RWPE1 (cell line): ENCODE data around the gene KRT84.

ENCODE experiments used
- CTCF ChIA-PET: fragments of 350-600 bp; sonication (Branson Sonifier 250); formaldehyde crosslinking; extraction: SDS; loops from one replicate; lab custom pipeline; 2021; lab: Yijun Ruan, JAX
- POLR2A ChIA-PET: fragments of 400-600 bp; formaldehyde crosslinking; extraction: SDS; loops from one replicate; lab custom pipeline; 2020; ENCODE audit warnings: antibody characterized with exemption; ENCODE audit not compliant: low non-redundant PET; lab: Yijun Ruan, JAX
- DNase-seq: peaks from one replicate; pipeline ENCODE4 v3.0.0; 2012; ENCODE audit warnings: low spot score
- H3K27ac ChIP-seq: fragments of 450-650 bp; 2 replicates; pipeline ENCODE4 v1.5.1; 2017
- CTCF ChIP-seq: fragments of 450-650 bp; conservative IDR thresholded peaks from 2 replicates; pipeline ENCODE4 v1.5.1; 2017; ENCODE audit warnings: low read depth, mild to moderate bottlenecking

Gene KRT84

DNA sequence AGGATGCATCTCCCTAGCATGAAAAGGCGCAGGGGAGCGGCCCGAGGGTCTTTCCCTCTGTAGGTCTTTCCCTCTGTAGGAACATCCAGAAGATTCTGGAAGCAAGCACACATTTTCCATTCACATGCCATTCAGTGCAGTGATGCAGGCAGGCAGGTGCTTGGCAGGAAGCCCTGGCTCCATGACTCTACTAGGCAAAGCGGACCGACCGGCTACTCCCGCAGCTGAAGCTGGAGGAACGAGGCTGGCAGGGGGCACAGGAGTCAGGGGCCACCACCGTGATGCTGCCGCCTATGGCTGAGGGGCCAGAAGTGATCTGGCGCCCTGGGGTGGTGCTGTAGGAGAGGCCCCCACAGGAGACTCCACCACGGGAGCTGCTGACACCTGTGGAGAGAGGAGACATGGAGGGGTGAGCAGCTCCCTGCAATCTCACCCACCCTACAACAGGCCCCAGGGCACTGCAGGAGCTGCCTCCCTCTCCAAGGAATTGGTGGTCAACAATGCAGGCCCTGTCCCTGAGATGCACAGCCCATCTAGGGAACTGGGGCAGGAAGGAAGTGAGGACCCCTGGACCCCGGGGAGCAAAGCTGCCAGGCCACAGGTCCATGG lies 24.7 kb downstream of the KRT84 start:
- no peak for DNase-seq
- TF ChIP-seq CTCF: no peak
- POLR2A ChIA-PET: no interaction called here
- H3K27ac ChIP-seq: no peak overlapping the region
- CTCF ChIA-PET: interaction anchor here (0.5 to 1.5 kb wide), 4 partner anchors 12 to 519 kb away, joined by 3 to 8 read pairs (median 4); no protein-coding TSS in a partner anchor

DNA sequence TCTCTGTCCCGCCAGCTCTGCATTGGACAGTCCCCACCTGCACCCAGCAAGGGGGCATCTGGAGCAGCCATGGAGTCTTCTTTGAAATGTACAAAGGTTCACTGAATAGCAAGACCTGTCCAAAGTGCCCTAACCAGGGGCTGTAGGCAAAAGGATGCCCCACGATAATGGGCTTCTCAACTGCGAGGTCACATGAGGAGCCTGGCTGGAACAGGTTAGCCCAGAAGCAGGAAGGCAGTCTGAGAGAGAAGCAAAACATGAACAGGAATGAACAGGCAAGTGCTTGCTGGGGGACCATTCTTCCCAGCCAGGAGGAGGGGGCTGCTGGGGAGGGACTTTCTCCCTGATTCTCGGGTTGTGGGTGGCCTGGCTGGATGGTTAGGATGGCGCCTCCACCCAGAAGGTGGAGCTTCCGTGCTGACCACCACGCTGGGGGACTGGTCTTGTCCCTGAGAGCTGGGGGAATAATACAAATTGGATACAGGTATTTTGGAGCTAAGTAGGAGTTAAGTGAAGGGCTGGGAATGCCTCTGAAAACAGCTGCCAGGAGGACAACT lies 25.3 kb downstream of the KRT84 start:
- no peak for TF ChIP-seq CTCF
- CTCF ChIA-PET: interaction anchor here (0.5 to 1.3 kb wide), 3 partner anchors 12 to 519 kb away, joined by 3 to 4 read pairs (median 3); no protein-coding TSS in a partner anchor
- POLR2A ChIA-PET: no interaction called here
- no peak for DNase-seq
- H3K27ac ChIP-seq: no peak overlapping the region

GRCh38 chr12:52359621-52360061 lies 25.8 kb downstream of the KRT84 start:
- TF ChIP-seq CTCF: no peak
- no peak for DNase-seq
- POLR2A ChIA-PET: no interaction called here
- H3K27ac ChIP-seq: no peak overlapping the region
- CTCF ChIA-PET: interaction anchor here (0.6 to 1.1 kb wide), 2 partner anchors 13 to 520 kb away, joined by 4 read pairs; no protein-coding TSS in a partner anchor

DNA sequence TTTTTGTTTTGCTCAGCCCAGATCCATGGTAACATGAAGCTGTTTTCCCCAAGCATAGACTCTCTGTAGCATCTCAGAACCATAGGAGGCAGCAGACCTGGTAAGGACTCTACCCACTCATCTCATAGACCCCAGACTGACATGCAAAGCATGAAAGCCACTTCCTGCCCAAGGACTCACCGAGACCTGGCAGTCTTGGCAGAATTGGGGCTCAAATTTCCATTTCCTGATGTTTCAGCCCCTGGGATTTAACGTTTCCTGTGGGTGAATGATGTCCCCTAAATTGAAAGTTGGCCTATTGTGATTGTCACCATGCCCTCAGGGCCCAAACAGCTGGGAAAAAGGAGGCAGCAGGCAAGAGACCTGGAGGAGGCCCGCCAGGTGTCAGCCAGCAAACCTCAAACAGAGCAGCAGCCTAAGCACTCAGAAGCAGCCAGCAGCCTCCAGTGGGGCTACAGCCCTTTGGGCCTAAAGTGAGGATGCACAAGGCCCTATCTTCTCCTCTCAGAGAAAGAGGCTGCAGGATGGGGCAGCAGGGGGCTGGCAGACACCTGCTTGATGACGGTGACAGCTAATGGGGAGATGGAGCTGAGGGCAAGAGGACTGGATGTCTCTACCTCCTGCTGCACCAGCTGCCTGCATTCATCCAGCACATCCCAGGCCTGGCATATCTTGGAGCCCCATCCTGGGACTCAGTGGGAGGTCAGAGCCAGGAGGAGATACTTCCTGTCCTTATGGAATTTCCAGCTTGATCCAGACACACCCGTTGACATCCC lies 26.7 kb downstream of the KRT84 start:
- no peak for DNase-seq
- ChIA-PET CTCF (interaction anchor here (0.6 to 1.1 kb wide), 2 partner anchors 14 to 521 kb away, joined by 4 read pairs; no protein-coding TSS in a partner anchor), POLR2A (no interaction called here)
- TF ChIP-seq CTCF: no peak
- H3K27ac ChIP-seq: no peak overlapping the region

- ChIA-PET POLR2A (no interaction called here), CTCF (no interaction called here)
- no peak for TF ChIP-seq CTCF
- H3K27ac ChIP-seq: no peak overlapping the region
- DNase-seq: no peak
Observed at GRCh38 chr12:52356762-52357580, 28.5 kb downstream of the KRT84 start.
